Fibroblast of villous mesenchyme (primary cell): ENCODE results near the gene ANXA7. TPM values are rescaled to one million over a fixed set of nuclear protein-coding genes. Genes with fewer than 3 reads are reported as not detected.

Source experiments
- DNase-seq: peaks from one replicate; pipeline ENCODE4 v3.0.0-alpha.2; 2010; ENCODE audit warnings: low read depth
- H3K4me3 ChIP-seq: 2 replicates; pipeline ENCODE4 v1.5.1; 2011; ENCODE audit warnings: low read depth, mild to moderate bottlenecking, low read length
- total RNA-seq: library from RNA; depleted of rRNA; stranded (reverse); fragments of >200 nt; gene quantifications from 2 replicates; pipeline ENCODE4 v1.2.3, GENCODE V29; 2012
- TF ChIP-seq, protein P1 (sequence below): IDR thresholded peaks from 2 replicates; pipeline ENCODE4 v1.5.1; 2012; ENCODE audit warnings: low read depth, mild to moderate bottlenecking, low read length; ENCODE audit not compliant: insufficient read depth

The ANXA7 gene
- total RNA-seq, 1 donor: 118 TPM

DNA sequence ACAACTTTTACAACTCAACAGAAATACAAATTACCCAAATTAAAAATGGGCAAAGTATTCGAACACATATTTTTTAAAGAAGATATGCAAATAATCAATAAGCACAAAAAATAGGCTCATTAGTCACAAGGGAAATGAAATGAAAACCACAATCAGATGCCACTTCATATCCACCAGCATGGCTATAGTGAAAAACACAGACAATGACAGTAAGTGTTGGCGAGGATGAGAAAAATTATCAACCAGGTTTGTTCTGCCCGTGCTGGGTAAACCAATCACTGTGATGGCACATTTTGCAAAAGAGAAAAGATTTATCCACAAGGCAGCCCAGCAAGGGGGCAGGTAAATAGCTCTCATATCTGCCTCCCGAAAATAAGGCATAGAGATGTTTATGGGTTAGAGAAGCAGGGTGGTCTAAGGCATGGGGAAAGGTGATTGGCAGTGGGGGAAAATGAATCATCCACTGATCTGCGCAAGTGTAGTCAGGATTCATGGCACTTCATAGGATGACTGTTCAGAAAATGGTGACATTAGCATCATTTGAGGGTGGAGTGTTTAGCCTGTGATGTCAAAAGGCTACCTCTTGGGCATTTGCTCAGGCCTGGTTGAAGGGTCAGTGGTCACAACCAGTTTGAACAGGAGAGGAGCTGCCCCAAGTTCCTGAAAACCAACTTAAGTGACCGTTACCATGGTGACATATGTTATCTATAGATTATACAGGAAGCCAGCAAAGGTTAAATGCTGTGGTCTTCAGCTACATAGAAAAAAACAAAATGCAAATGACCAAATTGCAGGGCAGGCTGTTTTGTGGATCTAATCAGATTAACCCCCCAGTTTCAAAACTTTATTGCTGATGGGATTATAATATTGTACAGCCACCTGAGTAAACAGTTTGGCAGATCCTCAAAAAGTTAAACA is 47.2 kb downstream of the ANXA7 start:
- TF ChIP-seq, protein P1, sequence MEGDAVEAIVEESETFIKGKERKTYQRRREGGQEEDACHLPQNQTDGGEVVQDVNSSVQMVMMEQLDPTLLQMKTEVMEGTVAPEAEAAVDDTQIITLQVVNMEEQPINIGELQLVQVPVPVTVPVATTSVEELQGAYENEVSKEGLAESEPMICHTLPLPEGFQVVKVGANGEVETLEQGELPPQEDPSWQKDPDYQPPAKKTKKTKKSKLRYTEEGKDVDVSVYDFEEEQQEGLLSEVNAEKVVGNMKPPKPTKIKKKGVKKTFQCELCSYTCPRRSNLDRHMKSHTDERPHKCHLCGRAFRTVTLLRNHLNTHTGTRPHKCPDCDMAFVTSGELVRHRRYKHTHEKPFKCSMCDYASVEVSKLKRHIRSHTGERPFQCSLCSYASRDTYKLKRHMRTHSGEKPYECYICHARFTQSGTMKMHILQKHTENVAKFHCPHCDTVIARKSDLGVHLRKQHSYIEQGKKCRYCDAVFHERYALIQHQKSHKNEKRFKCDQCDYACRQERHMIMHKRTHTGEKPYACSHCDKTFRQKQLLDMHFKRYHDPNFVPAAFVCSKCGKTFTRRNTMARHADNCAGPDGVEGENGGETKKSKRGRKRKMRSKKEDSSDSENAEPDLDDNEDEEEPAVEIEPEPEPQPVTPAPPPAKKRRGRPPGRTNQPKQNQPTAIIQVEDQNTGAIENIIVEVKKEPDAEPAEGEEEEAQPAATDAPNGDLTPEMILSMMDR: no peak
- no peak overlapping the region for H3K4me3 ChIP-seq
- no peak for DNase-seq

- DNase-seq: no peak
- H3K4me3 ChIP-seq: no peak overlapping the region
- TF ChIP-seq, protein P1: no peak
These were observed 48.9 kb downstream of the ANXA7 start for GRCh38 chr10:73364964-73365363.

GRCh38 chr10:73359492-73359891 is 54.4 kb downstream of the ANXA7 start:
- DNase-seq: no peak
- TF ChIP-seq, protein P1: no peak
- H3K4me3 ChIP-seq: no peak overlapping the region

- peak; percentile 96 for DNase-seq
- H3K4me3 ChIP-seq: peak within 1 kb of the TSS; percentile 71
- TF ChIP-seq, protein P1: no peak
These were observed 55.3 kb downstream of the ANXA7 start, which contains the start of gene CFAP70 for GRCh38 chr10:73358331-73359279. Gene CFAP70 (minus strand): TSS chr10:73358864. CDS start chr10:73354796, 4,068 bp downstream.

GRCh38 chr10:73357821-73358220 is 56.0 kb downstream of the ANXA7 start:
- TF ChIP-seq, protein P1: no peak
- no peak for DNase-seq
- peak overlapping the region; percentile 71 for H3K4me3 ChIP-seq

DNA sequence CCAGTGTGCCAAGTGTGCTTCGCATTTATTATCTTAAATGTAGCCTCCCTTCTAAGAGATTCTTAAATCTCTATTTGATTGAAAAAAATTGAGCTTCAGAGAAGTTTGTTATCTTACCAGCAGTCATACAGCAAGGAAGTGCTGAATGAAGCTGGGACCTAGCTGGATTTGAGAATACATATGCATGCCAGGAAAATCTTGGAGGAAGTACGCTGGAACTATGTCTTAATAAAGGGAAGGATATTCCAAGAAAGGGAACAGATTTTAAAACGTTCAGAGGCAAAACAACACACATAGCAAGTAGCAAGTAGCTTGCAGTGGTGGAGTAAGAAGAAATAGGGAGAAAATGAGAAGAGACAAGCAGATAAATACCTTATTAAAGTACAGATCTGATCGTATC is 56.7 kb downstream of the ANXA7 start:
- no peak overlapping the region for H3K4me3 ChIP-seq
- TF ChIP-seq, protein P1: no peak
- DNase-seq: no peak
